GM21723 (cell line): ENCODE measurements around the gene PCBD1.

Experiments used
- ATAC-seq: cut with Tn5 transposase; IDR thresholded peaks from one replicate; pipeline ENCODE4 v1.9.1; 2021; ENCODE audit warnings: mild to moderate bottlenecking, moderate library complexity; ENCODE audit not compliant: unreplicated experiment

Gene PCBD1

GRCh38 chr10:70838270-70838805 lies 50.0 kb downstream of the PCBD1 start:
- ATAC-seq = no peak

- no peak for ATAC-seq
Observed at GRCh38 chr10:70837660-70838059, 50.7 kb downstream of the PCBD1 start.

GRCh38 chr10:70836319-70836718 lies 52.0 kb downstream of the PCBD1 start:
- ATAC-seq = no peak

- ATAC-seq = no peak
Observed at GRCh38 chr10:70834441-70835151, 53.8 kb downstream of the PCBD1 start.

- no peak for ATAC-seq
Observed at GRCh38 chr10:70834021-70834420, 54.3 kb downstream of the PCBD1 start.

GRCh38 chr10:70833601-70834000 lies 54.8 kb downstream of the PCBD1 start:
- ATAC-seq = no peak
